HG02885 (cell line): ENCODE measurements around the gene PTGER3.
"Not testable (repeated sequence)": the region's sequence is repeated elsewhere in the genome, so short reads cannot be mapped to it uniquely, and the experiment has no call there.

Experiments
- ATAC-seq: cut with Tn5 transposase; IDR thresholded peaks from one replicate; pipeline ENCODE4 v1.9.1; 2021; ENCODE audit warnings: mild to moderate bottlenecking; ENCODE audit not compliant: unreplicated experiment, poor library complexity

Gene PTGER3

GRCh38 chr1:70966018-70966638, 81.5 kb downstream of the PTGER3 start:
- peak; percentile 75 for ATAC-seq

- no peak for ATAC-seq
These were observed 84.2 kb downstream of the PTGER3 start for GRCh38 chr1:70963374-70963773.

- no peak for ATAC-seq
These were observed 86.1 kb downstream of the PTGER3 start for GRCh38 chr1:70961374-70961975.

GRCh38 chr1:70948396-70949017, 99.1 kb downstream of the PTGER3 start:
- ATAC-seq, result no peak

GRCh38 chr1:70947835-70948234, 99.8 kb downstream of the PTGER3 start:
- no peak for ATAC-seq

- no peak for ATAC-seq
These were observed 101.9 kb downstream of the PTGER3 start for GRCh38 chr1:70945676-70946075.

GRCh38 chr1:70945251-70945650, 102.4 kb downstream of the PTGER3 start:
- no peak for ATAC-seq

- no peak for ATAC-seq
These were observed 106.1 kb downstream of the PTGER3 start for GRCh38 chr1:70941563-70941962.

GRCh38 chr1:70940398-70940797, 107.2 kb downstream of the PTGER3 start:
- not testable (repeated sequence) for ATAC-seq

GRCh38 chr1:70934194-70934961, 113.2 kb downstream of the PTGER3 start:
- no peak for ATAC-seq

GRCh38 chr1:70930062-70930461, 117.6 kb downstream of the PTGER3 start:
- ATAC-seq, result no peak

GRCh38 chr1:70922196-70922595, 125.4 kb downstream of the PTGER3 start:
- no peak for ATAC-seq
